TTC549 (cell line): Measurements from ENCODE around the gene MBOAT7.
A peak's percentile ranks its signal among the peaks of the same experiment; 100 is the strongest.

Source experiments
- FAIRE-seq: peaks from 2 replicates; lab custom pipeline; 2012; peaks lifted over from hg19 to GRCh38; lab: Jason Lieb, UNC

Gene MBOAT7

GRCh38 chr19:54160854-54161253 lies 28.5 kb downstream of the MBOAT7 start:
- FAIRE-seq, result no peak

DNA sequence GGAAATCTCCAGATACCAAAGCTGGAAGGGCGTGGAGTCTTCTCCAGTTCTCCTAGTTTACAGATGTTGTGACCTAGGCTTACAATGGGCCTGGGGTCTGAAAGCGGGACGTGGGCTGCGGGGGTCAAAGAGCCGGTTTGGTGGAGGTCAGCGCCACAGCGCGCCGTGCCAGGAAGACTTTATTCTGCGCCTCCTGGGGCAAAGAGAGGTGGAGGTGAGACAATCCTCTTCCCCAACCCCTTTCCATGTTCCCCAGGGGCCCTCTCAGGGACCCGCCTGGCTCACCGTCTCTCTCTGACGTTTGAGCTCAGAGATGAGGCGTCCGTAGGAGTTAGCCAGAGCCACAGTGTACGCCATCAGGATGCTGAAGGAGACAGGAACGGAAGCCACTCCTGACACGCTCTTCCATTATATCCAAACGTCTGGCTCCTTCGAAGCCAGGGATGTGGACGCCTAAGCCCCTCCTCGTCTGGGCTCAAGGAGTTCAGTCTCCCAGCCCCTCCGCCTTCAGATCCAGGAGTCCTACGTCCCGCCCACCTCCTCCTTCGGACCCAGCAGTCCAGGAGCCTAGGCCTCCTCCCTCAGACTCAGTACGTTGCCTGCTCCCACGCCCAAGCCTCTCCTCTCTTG lies 29.1 kb downstream of the MBOAT7 start:
- no peak for FAIRE-seq

- peak; percentile 99 for FAIRE-seq
Measured at GRCh38 chr19:54159352-54160181, 29.8 kb downstream of the MBOAT7 start, which contains the start of gene LENG1. TSS of gene LENG1 (minus strand) at chr19:54159721. CDS start at chr19:54159695, 26 bp downstream.

- FAIRE-seq, result no peak
Measured at GRCh38 chr19:54158812-54159351, 30.5 kb downstream of the MBOAT7 start.

GRCh38 chr19:54156953-54157352 lies 32.4 kb downstream of the MBOAT7 start:
- FAIRE-seq, result no peak

DNA sequence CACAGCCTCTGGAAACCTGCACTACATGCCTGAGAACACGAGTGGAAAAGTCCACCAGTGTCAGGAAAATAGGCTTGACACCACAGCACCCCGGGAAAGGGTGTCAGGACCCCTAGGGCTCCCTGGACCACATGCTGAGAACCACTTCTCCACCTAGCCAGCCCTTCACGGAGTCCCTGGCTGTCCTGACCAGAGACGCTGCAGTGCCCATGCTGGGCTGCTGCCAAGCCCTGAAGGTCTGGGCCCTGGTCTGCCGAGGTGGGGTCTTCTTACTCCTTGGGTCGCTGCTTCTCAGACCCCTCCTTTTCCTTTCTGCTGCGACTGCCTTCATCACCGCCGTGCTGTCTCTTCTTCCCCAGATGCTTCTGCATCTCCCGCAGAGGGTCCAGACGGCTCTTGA lies 32.9 kb downstream of the MBOAT7 start:
- FAIRE-seq, result no peak

DNA sequence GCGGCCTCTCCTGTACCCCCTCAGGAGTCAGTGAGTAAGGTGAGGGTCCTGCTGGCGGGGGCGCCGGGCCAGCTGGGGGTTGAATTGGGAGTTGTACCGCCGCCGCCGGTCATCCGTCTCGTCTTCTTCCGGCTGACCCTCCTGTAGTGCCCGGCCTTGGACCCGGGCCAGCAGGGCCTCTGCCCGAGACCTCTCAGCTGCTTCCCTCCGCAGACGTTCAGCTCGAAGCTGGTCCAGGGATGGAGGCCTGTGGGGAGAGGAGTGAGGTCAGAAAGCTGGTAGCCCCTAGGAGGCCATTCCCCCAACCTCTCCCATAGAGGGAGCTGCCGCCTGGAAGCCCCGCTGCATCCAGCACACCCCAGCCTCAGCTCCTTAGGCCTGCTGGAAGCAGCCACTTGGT lies 33.7 kb downstream of the MBOAT7 start:
- FAIRE-seq, result no peak

DNA sequence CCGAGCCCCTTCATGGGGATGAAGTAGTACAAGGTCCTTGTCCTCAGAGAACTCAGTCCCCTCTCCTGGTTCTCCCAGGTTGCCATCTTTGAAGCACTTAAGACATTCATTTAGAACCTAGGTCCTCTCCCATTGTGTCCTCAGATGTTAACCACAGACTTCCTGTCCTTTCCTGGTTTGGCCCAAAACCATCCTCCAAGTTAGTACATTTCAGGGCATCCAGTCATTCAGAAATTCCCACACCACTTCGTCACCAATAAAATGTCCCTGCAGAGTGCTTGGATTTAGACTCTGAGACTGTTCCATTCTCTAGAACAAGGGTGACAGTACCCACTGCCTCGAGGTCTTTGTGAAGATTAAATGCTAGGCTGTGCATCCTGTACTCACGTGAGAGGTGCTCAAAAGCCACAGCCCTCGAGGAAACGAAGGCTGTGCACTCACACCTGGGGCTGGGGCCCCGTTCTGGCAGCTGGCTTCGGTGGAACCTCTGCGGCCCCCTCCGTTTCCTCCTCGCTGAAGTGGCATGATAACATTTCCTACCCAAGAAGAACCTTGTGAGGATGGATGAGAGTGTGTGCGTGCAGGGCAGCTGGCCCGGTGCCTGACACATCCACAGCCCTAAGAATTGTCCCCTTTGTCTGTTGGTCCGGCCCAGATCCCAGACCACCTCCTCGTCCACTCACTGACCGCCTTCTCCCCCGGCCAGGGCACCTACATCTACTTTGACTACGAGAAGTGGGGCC lies 34.6 kb downstream of the MBOAT7 start:
- FAIRE-seq, result no peak

DNA sequence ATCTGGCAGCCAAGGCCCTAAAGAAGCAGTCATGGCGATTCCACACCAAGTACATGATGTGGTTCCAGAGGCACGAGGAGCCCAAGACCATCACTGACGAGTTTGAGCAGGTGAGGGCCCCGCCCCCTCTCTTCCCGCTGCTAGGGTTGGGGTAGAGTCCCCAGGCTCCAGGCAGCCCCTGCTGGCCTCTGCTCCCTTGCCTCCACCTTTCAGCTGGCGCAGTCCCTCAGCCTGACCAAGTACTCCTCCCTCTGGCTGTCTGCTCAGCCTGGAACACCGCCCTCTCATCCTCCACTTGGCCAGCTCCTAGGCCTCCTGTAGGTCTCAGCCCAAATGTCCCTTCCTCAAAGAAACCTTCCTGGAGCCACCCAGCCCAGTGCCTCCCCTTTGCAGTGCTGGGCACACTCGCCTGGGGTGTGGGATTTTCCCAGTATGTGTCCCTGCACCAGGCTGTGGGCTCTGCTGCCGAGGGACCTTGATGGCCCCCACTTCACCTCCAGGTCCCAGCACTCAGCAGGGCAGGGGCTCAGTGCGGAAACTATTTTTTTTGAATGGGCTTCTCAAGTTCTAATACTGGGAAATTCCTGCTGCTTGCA lies 35.6 kb downstream of the MBOAT7 start:
- no peak for FAIRE-seq

DNA sequence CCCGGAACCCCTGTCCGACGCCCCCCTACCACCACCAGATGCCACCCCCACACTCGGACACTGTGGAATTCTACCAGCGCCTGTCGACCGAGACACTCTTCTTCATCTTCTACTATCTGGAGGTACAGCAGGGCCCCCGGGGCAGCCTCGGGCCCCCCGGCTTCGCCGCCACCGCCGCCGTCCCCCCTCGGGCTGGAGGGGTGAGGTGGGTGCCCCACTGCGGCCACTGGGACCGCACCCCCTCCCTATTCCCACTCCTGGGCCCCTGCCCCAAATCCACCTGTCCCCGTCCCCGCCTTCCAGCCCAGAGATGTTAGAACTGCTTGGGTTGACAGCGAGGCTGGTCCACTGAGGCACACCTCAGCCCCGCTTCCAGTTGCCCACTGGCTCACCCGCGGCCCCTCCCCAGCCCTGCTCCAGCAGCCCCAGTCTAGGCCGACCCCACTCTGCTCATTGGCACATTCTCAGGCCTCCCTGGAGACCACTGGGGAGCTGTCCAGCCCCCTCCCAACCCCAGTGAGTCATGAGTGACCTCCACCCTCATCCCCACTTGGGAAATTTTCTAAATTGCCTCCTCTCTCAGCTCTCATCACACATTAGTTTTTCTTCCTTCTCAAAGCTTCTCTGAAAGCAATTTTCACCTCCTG lies 36.4 kb downstream of the MBOAT7 start:
- FAIRE-seq, result no peak

GRCh38 chr19:54152267-54152666 lies 37.1 kb downstream of the MBOAT7 start:
- FAIRE-seq, result no peak

- no peak for FAIRE-seq
Measured at GRCh38 chr19:54151362-54152035, 37.9 kb downstream of the MBOAT7 start.

GRCh38 chr19:54149021-54149812 lies 40.2 kb downstream of the MBOAT7 start:
- no peak for FAIRE-seq

DNA sequence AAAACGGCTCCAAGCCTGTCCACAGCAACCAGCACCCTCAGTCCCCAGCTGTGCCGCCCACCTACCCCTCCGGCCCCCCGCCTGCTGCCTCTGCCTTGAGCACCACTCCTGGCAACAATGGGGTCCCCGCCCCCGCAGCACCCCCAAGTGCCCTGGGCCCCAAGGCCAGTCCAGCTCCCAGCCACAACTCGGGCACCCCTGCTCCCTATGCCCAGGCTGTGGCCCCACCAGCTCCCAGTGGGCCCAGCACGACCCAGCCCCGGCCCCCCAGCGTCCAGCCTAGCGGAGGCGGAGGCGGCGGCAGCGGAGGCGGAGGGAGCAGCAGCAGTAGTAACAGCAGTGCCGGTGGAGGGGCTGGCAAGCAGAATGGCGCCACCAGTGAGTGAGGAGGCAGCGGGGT lies 41.2 kb downstream of the MBOAT7 start:
- no peak for FAIRE-seq

DNA sequence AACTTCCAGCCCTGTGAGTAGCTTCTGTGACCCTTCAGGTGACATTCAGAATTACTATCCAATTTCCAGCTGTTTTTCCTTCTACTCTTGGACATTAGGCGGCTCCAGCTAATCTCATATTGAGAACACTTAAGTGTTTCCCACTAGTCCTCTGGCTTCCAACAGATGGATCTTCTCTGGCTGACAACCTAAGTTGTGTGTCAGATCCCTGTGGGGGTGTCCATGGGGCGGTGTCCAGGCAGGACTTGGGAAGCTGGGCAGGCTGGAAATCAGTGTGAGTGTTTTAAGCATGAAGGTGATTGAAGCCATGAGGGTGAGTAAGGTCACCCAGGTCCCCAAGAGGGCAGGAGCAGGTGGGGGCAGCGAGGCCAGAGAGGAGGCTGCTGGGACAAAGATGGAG lies 41.7 kb downstream of the MBOAT7 start:
- FAIRE-seq, result no peak

DNA sequence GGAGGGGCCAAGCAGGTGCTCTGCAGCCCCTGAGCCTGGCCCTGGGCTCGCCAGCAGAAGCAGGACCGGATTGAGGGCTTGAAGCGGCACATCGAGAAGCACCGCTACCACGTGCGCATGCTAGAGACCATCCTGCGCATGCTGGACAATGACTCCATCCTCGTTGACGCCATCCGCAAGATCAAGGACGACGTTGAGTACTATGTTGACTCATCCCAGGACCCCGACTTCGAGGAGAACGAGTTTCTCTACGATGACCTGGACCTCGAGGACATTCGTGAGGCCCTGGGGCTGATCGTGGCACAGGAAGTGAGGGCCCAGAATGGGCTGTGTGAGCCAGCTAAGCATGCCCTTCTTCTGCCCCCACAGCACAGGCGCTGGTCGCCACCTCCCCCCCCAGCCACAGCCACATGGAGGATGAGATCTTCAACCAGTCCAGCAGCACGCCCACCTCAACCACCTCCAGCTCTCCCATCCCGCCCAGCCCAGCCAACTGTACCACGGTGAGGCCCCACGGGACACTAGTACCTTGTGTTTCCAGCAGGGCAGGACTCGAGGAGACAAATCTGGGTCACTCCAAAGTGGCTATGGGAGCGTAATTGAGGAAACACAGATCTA lies 43.7 kb downstream of the MBOAT7 start:
- no peak for FAIRE-seq

DNA sequence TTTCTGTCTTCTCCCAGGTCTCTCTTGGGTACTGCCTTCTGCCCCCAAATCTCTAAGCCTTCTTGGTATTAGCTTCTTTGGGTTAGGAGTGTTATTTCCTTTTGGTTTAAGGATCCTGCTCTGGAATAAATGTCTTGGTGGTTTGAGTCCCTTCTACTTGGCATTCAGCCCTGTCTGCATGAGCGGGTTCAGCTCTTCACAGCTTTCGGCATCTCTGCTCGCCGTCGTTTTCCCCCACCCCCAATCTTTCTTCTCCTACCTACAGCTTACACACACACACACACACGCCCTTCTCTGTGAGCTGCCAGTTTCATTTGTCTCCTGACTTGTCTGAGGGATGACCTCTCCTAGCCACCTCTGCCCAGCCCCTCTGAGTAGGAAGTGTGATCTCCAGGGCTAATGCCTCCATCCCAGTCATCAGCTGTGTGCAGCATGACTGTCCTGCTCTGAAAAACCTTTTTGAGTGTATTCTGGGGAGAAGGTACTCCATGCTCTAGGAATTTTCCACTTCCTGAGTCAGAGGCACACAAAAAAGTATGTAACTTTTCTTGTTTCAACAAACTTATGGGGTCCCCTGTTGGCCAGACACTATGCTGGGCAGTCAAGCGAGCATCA lies 47.1 kb downstream of the MBOAT7 start:
- no peak for FAIRE-seq

DNA sequence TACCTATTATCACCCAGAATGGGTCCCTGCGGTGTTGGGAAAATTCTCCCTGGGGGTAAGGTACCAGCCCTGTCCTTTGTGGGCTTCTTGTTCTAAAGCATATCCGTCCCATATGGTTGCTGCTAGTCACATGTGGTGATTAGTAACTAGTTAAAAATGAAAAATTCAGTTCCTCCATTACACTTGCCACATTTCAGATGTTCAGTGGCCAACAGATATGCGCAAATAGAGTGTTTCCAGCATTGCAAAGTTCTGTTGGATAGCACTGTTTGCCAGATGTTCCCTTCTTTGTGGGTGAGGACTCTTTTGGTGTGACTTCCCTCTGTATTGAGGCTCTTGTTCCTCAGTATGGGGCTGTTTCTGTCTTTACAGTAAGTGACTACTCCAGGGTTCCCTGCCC lies 48.0 kb downstream of the MBOAT7 start:
- no peak for FAIRE-seq

GRCh38 chr19:54138489-54139256 lies 50.7 kb downstream of the MBOAT7 start:
- no peak for FAIRE-seq
